HepG2 (cell line): ENCODE measurements around the gene PIP5K1C.

Source experiments
- HHEX ChIP-seq: IDR thresholded peaks from 2 replicates; pipeline ENCODE4 v1.6.1; 2016; ENCODE audit warnings: control low read depth
- JUND ChIP-seq: sonication (generic); formaldehyde crosslinking; IDR thresholded peaks from 2 replicates; pipeline ENCODE4 v1.8.0; 2022; ENCODE audit warnings: mild to moderate bottlenecking, missing genetic modification reagents
- RARA ChIP-seq: IDR thresholded peaks from 2 replicates; pipeline ENCODE4 v1.6.1; 2016; ENCODE audit warnings: missing genetic modification reagents, missing compliant biosample characterization
- TCF7L2 ChIP-seq: IDR thresholded peaks from 2 replicates; pipeline ENCODE4 v1.6.1; 2011; ENCODE audit warnings: mild to moderate bottlenecking, low read depth, low read length, moderate library complexity
- ZZZ3 ChIP-seq: sonication (generic); formaldehyde crosslinking; IDR thresholded peaks from 2 replicates; pipeline ENCODE4 v1.4.0; 2020; ENCODE audit warnings: missing genetic modification reagents, mild to moderate bottlenecking, borderline replicate concordance

- no peak for TF ChIP-seq TCF7L2
- TF ChIP-seq ZZZ3 (CRISPR knock-in tag) = no peak
- no peak for TF ChIP-seq HHEX (CRISPR knock-in tag)
- no peak for TF ChIP-seq JUND (CRISPR knock-in tag)
- no peak for TF ChIP-seq RARA (CRISPR knock-in tag)
Measured at GRCh38 chr19:3642296-3642695, 58.0 kb downstream of the PIP5K1C start.
